WI38 (cell line): ENCODE measurements around the gene TSR3.

Experiments
- H3K4me3 ChIP-seq: 2 replicates; pipeline ENCODE4 v1.5.1; 2011; ENCODE audit warnings: low read depth, mild to moderate bottlenecking, control low read depth, low read length
- CTCF ChIP-seq: IDR thresholded peaks from 2 replicates; pipeline ENCODE4 v1.5.1; 2012; ENCODE audit warnings: low read depth, mild to moderate bottlenecking, control low read depth, low read length

Gene TSR3

GRCh38 chr16:1361685-1362360 is 10.1 kb upstream of the TSR3 start:
- no peak for TF ChIP-seq CTCF
- no peak overlapping the region for H3K4me3 ChIP-seq

- no peak for TF ChIP-seq CTCF
- H3K4me3 ChIP-seq: no peak overlapping the region
These were observed 6.4 kb upstream of the TSR3 start for GRCh38 chr16:1357906-1358566.

GRCh38 chr16:1356061-1356900 is 4.6 kb upstream of the TSR3 start:
- no peak overlapping the region for H3K4me3 ChIP-seq
- no peak for TF ChIP-seq CTCF

GRCh38 chr16:1355591-1355990 is 3.9 kb upstream of the TSR3 start:
- TF ChIP-seq CTCF: no peak
- H3K4me3 ChIP-seq: no peak overlapping the region

- H3K4me3 ChIP-seq: no peak overlapping the region
- TF ChIP-seq CTCF: no peak
These were observed 3.3 kb upstream of the TSR3 start for GRCh38 chr16:1354815-1355540.

GRCh38 chr16:1351215-1351581 is 480 bp downstream of the TSR3 start:
- TF ChIP-seq CTCF: no peak

More at GRCh38 chr16:1351215-1351581, 480 bp downstream of the TSR3 start:
- peak overlapping the region; percentile 93 for H3K4me3 ChIP-seq
